HepG2 (cell line): Measurements from ENCODE around the gene KIRREL3. TPM values are rescaled to one million over a fixed set of nuclear protein-coding genes. Genes with fewer than 3 reads are reported as not detected.

Experiments
- DNMT3B ChIP-seq: conservative IDR thresholded peaks from 2 replicates; pipeline ENCODE4 v1.6.1; 2016; ENCODE audit warnings: missing biosample characterization, control low read depth
- WIZ ChIP-seq: sonication (generic); formaldehyde crosslinking; IDR thresholded peaks from 2 replicates; pipeline ENCODE4 v1.5.1; 2020; ENCODE audit warnings: mild to moderate bottlenecking, missing genetic modification reagents
- ZSCAN31 ChIP-seq: sonication (generic); formaldehyde crosslinking; IDR thresholded peaks from 2 replicates; pipeline ENCODE4 v1.5.0; 2020; ENCODE audit warnings: low read depth, mild to moderate bottlenecking, missing genetic modification reagents
- polyA plus RNA-seq, 8 experiments: library from polyadenylated mRNA; depleted of rRNA in 3 of 8; stranded (reverse) in 7 of 8; unstranded in 1 of 8; fragments of >200 nt; fragmentation: Illumina TruSeq in 4 of 8; extraction: Trizol in 4 of 8; gene quantifications; 2 replicates each; pipeline versions ENCODE4 v1.2.1 to v1.2.3, GENCODE V29; 2011 to 2016; ENCODE audit warnings: low read depth in 4 of 8, missing spikeins in 1 of 8, mixed read lengths in 1 of 8; ENCODE audit not compliant: insufficient read depth in 1 of 8
- total RNA-seq, 5 experiments: library from RNA; depleted of rRNA; stranded (reverse); fragments of >200 nt; fragmentation: Illumina TruSeq; extraction: Trizol; gene quantifications; 2 replicates each; pipeline ENCODE4 v1.2.3, GENCODE V29; 2016; ENCODE audit warnings: low read depth in 1 of 5
- TF ChIP-seq, protein P1 (sequence below): sonication (generic); formaldehyde crosslinking; IDR thresholded peaks from one replicate; pipeline ENCODE4 v1.5.1; 2020; ENCODE audit warnings: mild to moderate bottlenecking, missing genetic modification reagents; ENCODE audit errors: not compliant biosample characterization

KIRREL3 gene
- total and polyA plus RNA-seq, 2 of the 13 experiments (the other 11 are each of a cell fraction or from before 2014, with no cell fraction given), result not detected

DNA sequence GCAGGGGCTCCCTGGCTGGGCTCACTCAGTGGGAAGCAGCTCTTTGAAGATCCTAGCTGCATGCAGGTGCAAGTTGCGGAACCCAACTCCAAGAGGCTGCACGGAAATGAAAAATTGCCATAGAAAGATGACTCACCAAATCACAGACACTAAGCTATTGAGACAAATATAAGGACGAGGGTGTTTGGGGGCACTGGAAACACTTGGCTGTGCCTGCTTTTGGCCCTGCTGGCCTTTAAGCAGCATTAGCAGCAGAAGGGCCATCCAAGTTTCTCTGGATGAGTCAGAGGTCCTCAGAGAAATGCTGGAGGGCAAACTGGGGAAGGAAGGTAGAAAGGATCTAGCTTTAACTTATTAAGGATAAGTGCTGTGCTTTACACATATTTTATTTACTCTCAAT is 282.3 kb downstream of the KIRREL3 start (continued):
- TF ChIP-seq, protein P1, sequence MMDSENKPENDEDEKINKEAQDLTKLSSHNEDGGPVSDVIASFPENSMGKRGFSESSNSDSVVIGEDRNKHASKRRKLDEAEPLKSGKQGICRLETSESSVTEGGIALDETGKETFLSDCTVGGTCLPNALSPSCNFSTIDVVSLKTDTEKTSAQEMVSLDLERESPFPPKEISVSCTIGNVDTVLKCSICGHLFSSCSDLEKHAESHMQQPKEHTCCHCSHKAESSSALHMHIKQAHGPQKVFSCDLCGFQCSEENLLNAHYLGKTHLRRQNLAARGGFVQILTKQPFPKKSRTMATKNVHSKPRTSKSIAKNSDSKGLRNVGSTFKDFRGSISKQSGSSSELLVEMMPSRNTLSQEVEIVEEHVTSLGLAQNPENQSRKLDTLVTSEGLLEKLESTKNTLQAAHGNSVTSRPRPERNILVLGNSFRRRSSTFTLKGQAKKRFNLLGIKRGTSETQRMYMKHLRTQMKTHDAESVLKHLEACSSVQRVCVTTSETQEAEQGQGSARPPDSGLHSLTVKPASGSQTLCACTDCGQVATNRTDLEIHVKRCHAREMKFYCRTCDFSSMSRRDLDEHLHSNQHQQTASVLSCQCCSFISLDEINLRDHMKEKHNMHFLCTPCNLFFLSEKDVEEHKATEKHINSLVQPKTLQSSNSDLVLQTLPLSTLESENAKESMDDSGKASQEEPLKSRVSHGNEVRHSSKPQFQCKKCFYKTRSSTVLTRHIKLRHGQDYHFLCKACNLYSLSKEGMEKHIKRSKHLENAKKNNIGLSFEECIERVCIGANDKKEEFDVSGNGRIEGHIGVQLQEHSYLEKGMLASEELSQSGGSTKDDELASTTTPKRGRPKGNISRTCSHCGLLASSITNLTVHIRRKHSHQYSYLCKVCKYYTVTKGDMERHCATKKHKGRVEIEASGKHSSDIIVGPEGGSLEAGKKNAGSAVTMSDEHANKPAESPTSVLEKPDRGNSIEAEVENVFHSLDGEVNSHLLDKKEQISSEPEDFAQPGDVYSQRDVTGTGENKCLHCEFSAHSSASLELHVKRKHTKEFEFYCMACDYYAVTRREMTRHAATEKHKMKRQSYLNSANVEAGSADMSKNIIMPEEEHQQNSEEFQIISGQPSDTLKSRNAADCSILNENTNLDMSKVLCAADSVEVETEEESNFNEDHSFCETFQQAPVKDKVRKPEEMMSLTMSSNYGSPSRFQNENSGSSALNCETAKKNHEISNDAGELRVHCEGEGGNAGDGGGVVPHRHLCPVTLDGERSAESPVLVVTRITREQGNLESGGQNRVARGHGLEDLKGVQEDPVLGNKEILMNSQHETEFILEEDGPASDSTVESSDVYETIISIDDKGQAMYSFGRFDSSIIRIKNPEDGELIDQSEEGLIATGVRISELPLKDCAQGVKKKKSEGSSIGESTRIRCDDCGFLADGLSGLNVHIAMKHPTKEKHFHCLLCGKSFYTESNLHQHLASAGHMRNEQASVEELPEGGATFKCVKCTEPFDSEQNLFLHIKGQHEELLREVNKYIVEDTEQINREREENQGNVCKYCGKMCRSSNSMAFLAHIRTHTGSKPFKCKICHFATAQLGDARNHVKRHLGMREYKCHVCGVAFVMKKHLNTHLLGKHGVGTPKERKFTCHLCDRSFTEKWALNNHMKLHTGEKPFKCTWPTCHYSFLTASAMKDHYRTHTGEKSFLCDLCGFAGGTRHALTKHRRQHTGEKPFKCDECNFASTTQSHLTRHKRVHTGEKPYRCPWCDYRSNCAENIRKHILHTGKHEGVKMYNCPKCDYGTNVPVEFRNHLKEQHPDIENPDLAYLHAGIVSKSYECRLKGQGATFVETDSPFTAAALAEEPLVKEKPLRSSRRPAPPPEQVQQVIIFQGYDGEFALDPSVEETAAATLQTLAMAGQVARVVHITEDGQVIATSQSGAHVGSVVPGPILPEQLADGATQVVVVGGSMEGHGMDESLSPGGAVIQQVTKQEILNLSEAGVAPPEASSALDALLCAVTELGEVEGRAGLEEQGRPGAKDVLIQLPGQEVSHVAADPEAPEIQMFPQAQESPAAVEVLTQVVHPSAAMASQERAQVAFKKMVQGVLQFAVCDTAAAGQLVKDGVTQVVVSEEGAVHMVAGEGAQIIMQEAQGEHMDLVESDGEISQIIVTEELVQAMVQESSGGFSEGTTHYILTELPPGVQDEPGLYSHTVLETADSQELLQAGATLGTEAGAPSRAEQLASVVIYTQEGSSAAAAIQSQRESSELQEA (CRISPR knock-in tag), result no peak
- TF ChIP-seq DNMT3B (CRISPR knock-in tag) (no peak), ZSCAN31 (no peak), WIZ (no peak)
